ENCODE results near the gene MYRIP.
A peak's percentile ranks its signal among the peaks of the same experiment; 100 is the strongest.

Gene MYRIP

DNA sequence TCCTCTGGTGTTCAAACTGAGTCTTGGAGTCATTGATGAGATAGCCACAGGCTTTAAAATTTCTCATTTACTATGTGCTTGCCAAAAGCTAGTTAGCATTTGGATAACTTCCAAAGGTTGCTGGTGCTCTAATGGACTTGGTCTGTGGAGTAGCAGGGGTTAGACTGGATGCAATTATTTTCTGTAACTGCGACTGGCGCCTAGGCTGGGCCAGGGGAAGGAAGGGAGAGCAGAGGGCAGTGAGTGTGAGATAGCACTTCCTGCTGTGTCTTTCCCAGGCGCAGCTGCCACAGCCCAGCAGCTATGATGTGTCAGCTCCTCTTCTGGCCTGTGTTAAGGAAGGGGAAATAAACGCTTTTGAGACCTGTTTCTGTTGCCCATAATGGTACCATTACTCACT lies 98.6 kb downstream of the MYRIP start:
- Histone ChIP-seq H3K4me1 (peaks cover 0 to 8% (median 0%) of the 10 kb centered on the region in 10 experiments; a peak in 2 of 20 replicates), H3K27ac (no peak overlapping the region)

DNA sequence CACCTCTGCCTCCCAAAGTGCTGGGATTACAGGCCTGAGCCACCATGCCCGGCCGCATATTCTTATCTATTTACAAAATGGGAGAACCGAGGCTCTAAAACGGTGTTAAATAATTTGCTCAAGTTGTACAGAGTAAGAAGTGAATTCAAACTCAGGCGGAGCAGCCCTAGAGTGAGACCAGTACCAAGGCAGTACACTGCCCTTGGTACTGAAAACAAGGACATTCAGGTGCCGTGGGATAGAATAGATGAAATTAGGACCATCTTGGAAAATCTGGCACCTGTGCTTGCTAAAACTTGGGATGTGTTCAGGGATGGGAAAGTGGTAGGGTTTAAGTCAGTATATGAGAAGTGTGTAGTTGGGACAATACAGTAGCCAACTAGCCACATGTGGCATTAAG lies 100.7 kb downstream of the MYRIP start:
- Histone ChIP-seq H3K9me3 (replicated peaks in 1 of 11) (no peaks in the 10 kb centered on the region), H3K27ac (no peak overlapping the region), H3K9ac (no peak overlapping the region), H3K4me3 (no peak overlapping the region), H3K4me2 (no peak overlapping the region), H4K20me1 (no peaks in the 10 kb centered on the region), H3K36me3 (no peaks in the 10 kb centered on the region), H3K4me1 (peaks cover 0 to 8% (median 0%) of the 10 kb centered on the region in 10 experiments; a peak in 2 of 20 replicates), H3K27me3 (no peaks in the 10 kb centered on the region)
- TF ChIP-seq Cebpa-rat (IDR thresholded peaks at IDR 0.05) = no peak

More for the DNA sequence above, 98.6 kb downstream of the MYRIP start:
- no peaks in the 10 kb centered on the region for H3K36me3 ChIP-seq
- TF ChIP-seq Cebpa-rat (IDR thresholded peaks at IDR 0.05) = no peak
- H4K20me1 ChIP-seq = no peaks in the 10 kb centered on the region
- peak overlapping the region in 1 of 11 experiments; percentile 5; a peak in 1 of 22 replicates for H3K4me2 ChIP-seq
- H3K27me3 ChIP-seq = no peaks in the 10 kb centered on the region
- no peaks in the 10 kb centered on the region for H3K9me3 ChIP-seq (replicated peaks in 1 of 11)
- H3K4me3 ChIP-seq = no peak overlapping the region
- H3K9ac ChIP-seq = no peak overlapping the region

DNA sequence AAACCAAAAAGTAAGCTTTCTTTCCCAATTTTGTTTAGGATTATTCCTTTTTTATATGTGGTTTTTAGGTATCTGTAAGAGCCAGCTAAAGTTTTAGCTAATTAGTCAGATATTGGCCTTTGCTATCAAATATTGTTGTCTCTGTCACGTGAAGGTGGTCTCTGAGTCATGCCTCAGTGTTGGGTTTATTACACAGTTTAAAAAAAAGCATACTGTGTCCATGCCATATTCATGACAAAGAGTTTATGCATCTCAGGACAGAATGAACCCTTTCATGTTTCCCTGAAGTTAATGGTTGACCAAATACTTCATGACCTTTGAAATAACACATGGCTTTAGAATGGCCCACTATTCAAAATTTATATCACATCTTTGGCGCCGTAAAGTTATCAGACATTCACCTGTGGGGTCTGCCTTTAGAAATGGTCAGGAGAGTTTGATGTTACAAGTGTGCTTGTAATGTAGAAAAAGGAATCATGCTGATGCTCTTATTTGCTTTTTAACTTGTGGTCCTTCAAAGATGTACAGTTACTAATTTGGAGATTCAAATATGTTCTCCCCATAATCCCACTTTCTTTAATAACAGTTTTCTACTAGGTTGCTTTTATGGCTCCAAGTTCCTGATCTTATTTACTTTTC lies 101.5 kb downstream of the MYRIP start:
- H3K4me1 ChIP-seq = peaks cover 0 to 8% (median 0%) of the 10 kb centered on the region in 10 experiments; a peak in 2 of 20 replicates
- no peak overlapping the region for H3K27ac ChIP-seq
- H3K9ac ChIP-seq = no peak overlapping the region
- no peak overlapping the region for H3K4me3 ChIP-seq
- no peaks in the 10 kb centered on the region for H3K9me3 ChIP-seq (replicated peaks in 1 of 11)
- H3K27me3 ChIP-seq = no peaks in the 10 kb centered on the region
- no peak for TF ChIP-seq Cebpa-rat (IDR thresholded peaks at IDR 0.05)
- no peaks in the 10 kb centered on the region for H4K20me1 ChIP-seq
- no peak overlapping the region for H3K4me2 ChIP-seq
- H3K36me3 ChIP-seq = no peaks in the 10 kb centered on the region

DNA sequence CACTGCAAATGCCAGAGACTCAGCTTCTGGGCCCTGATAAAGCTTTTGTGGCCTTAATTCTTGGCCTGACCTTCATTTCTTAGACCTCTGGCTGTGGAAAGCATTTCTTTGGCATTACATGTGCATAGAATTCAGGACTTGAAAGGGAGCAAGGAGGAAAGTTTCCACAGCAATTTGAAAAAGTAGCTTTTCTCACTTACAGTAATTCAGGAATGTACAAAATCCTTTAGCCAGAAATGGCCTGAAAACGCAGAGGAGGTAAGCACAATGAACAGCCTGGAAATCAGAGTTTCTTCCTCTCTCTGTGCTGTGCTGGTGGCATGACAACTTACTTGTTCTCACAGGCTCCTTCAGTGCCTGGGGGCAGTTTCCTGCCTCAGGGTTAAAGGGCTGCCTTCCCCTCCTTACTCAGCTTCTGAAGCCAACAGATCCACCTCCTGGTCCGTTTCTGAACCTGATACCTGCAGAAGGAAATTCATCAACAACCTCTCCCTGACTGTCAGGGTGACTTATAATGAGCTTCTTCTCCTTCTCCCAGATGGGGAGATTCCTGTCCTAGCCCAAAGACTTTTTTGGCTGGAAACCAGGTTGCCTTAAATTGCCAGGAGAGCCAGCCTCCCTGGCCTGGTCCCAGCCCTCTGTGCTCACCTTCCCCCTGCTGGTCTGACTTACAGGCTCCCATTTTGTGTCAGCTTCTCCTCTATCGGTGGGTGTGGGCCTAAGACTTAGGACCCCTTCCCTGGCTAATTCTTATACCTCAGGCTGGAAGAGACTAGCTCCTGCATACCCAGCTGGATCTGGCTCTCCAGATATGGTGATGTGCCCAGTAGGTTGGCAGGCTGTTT lies 102.3 kb downstream of the MYRIP start:
- no peaks in the 10 kb centered on the region for H3K27me3 ChIP-seq
- H3K9me3 ChIP-seq (replicated peaks in 1 of 11) = no peaks in the 10 kb centered on the region
- no peak overlapping the region for H3K9ac ChIP-seq
- H3K4me1 ChIP-seq = peaks cover 0 to 8% (median 0%) of the 10 kb centered on the region in 10 experiments; a peak in 2 of 20 replicates
- TF ChIP-seq Cebpa-rat (IDR thresholded peaks at IDR 0.05) = no peak
- no peak overlapping the region for H3K27ac ChIP-seq
- no peaks in the 10 kb centered on the region for H4K20me1 ChIP-seq
- no peak overlapping the region for H3K4me3 ChIP-seq
- H3K36me3 ChIP-seq = no peaks in the 10 kb centered on the region
- H3K4me2 ChIP-seq = no peak overlapping the region

DNA sequence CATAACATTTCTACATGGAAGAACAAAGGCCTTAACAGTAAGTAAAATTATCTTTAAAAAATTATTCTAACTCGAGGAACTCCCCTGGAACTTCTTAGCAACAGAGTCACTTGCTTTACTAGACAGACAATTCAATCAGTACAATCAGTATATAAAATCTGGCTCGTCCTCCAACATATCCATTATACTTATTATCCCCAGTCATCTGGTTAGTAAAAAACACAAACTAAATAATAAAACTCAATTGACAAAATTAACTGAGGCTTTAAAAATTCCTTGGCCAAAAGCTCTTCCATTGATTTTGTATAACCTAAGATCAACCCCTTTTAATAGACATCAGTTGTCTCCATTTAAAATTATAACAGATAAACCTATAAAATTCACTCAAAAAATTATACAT lies 105.6 kb downstream of the MYRIP start:
- H3K4me3 ChIP-seq = no peak overlapping the region
- no peak overlapping the region for H3K4me2 ChIP-seq
- 0 out of 20 replicates have a peak, but pooled peaks cover 0 to 6% (median 0%) of the 10 kb centered on the region in 10 experiments for H3K4me1 ChIP-seq
- no peak for TF ChIP-seq Cebpa-rat (IDR thresholded peaks at IDR 0.05)
- H3K27ac ChIP-seq = no peak overlapping the region
- H4K20me1 ChIP-seq = no peaks in the 10 kb centered on the region
- H3K9ac ChIP-seq = no peak overlapping the region
- H3K36me3 ChIP-seq = no peaks in the 10 kb centered on the region
- H3K9me3 ChIP-seq (replicated peaks in 1 of 11) = no peaks in the 10 kb centered on the region
- H3K27me3 ChIP-seq = no peaks in the 10 kb centered on the region

DNA sequence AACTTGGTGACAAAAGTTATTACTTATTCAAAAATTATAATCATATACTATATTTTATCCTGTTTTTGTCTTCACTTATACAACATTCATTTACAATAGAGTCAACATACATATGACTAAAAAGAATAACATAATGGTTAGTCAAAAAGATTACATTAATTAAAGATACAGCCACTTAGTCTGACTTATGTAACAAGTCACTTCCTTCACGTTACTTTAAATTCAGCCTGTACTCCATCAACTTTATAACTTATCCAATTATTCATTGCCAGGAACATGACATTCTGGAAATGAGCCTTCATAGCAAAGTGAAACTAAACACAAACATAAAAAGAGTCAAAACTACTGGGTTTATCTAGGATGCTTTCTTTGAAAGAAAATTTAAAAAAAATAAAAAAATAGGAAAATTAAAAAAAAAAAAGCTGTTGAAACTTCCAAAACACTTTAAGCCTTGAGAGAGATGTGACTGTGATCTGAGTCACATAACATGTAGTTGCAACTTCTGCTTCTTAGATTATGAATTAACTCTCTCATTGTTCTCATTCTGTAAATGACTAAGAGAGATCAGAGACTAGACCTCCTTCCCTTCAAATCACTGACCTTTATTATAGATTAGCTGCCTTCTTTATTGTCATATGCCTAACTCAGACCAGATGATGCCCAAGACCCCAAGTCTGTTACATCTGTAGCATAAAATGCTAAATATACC lies 107.8 kb downstream of the MYRIP start:
- Histone ChIP-seq H3K9ac (no peak overlapping the region), H3K27ac (no peak overlapping the region), H3K4me3 (no peak overlapping the region), H3K4me1 (0 out of 20 replicates have a peak, but pooled peaks cover 0 to 6% (median 0%) of the 10 kb centered on the region in 10 experiments), H3K4me2 (no peak overlapping the region), H3K27me3 (no peaks in the 10 kb centered on the region), H4K20me1 (no peaks in the 10 kb centered on the region), H3K36me3 (no peaks in the 10 kb centered on the region), H3K9me3 (replicated peaks in 1 of 11) (no peaks in the 10 kb centered on the region)
- TF ChIP-seq Cebpa-rat (IDR thresholded peaks at IDR 0.05) = no peak

DNA sequence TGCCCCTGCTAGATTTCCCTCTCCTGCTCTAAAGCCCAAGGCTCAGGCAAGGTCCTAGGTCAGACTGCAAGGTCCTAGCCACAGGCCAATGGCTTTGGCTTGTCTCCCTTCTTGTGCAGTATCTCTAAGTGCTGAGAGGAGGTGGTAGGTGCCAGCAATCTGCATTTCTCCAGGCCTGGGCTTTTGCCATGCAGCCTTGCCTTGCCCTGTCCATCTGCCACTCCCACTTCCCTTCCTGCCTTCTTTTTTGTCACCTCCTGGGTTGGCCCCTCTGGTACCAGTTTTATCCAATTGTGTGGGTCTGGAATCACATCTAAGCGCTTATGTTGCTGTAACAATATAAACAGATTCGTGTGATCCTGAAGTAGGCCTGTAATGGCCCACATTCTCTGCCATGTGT lies 109.9 kb downstream of the MYRIP start:
- no peak for TF ChIP-seq Cebpa-rat (IDR thresholded peaks at IDR 0.05)
- no peak overlapping the region for H3K4me2 ChIP-seq
- H4K20me1 ChIP-seq = no peaks in the 10 kb centered on the region

DNA sequence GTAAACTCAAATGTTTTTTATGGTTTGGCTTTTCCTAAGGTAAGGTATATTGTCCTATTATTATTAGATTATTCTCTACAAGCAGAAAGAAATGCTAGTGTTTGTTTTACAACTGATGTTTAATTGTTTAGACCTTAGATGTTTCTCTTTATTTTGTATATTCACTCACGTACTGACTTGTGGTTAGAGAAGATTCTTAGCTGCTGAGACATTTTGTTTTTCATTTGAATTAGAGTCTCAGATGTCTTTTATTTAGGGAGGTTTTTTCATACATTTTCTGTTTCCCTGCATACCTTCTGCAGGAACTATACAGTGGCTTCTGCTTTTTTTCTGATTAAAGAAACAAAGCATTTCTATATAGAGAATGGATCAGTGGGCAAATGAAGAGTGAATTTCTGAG lies 110.9 kb downstream of the MYRIP start:
- no peak overlapping the region for H3K9ac ChIP-seq
- H3K27me3 ChIP-seq = no peaks in the 10 kb centered on the region
- H3K4me3 ChIP-seq = no peak overlapping the region
- H4K20me1 ChIP-seq = no peaks in the 10 kb centered on the region
- TF ChIP-seq Cebpa-rat (IDR thresholded peaks at IDR 0.05) = no peak
- no peaks in the 10 kb centered on the region for H3K36me3 ChIP-seq
- H3K9me3 ChIP-seq (replicated peaks in 1 of 11) = peaks cover 0 to 5% (median 2%) of the 10 kb centered on the region in 11 experiments; a peak in 12 of 22 replicates
- H3K4me2 ChIP-seq = no peak overlapping the region
- H3K4me1 ChIP-seq = 0 out of 20 replicates have a peak, but pooled peaks cover 0 to 6% (median 0%) of the 10 kb centered on the region in 10 experiments
- H3K27ac ChIP-seq = no peak overlapping the region

More for the DNA sequence above, 109.9 kb downstream of the MYRIP start:
- no peaks in the 10 kb centered on the region for H3K36me3 ChIP-seq
- H3K27me3 ChIP-seq = no peaks in the 10 kb centered on the region
- H3K9ac ChIP-seq = no peak overlapping the region
- H3K9me3 ChIP-seq (replicated peaks in 1 of 11) = peaks cover 0 to 2% (median 0%) of the 10 kb centered on the region in 11 experiments; a peak in 1 of 22 replicates
- H3K27ac ChIP-seq = no peak overlapping the region
- H3K4me3 ChIP-seq = no peak overlapping the region
- H3K4me1 ChIP-seq = 0 out of 20 replicates have a peak, but pooled peaks cover 0 to 6% (median 0%) of the 10 kb centered on the region in 10 experiments

DNA sequence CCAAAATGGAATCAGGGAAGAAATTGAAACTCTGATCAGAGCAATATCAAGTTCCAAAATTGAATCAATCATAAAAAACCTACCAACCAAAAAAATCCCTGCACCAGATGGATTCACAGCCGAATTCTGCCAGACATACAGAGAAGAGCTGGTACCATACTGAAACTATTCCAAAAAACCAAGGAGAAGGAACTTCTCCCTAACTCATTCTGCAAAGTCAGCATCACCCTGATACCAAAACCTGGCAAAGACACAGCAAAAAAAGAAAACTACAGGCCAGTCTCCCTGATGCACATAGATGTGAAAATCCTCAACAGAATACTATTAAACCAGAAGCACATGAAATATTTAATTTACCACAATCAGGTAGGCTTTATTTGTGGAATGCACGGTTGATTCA lies 118.1 kb downstream of the MYRIP start:
- TF ChIP-seq Cebpa-rat (IDR thresholded peaks at IDR 0.05) = no peak
- no peak overlapping the region for H3K9ac ChIP-seq
- no peaks in the 10 kb centered on the region for H4K20me1 ChIP-seq
- H3K4me3 ChIP-seq = no peak overlapping the region
- H3K4me1 ChIP-seq = peaks cover 0 to 4% (median 0%) of the 10 kb centered on the region in 10 experiments; a peak in 1 of 20 replicates
- no peaks in the 10 kb centered on the region for H3K27me3 ChIP-seq
- no peaks in the 10 kb centered on the region for H3K36me3 ChIP-seq
- no peak overlapping the region for H3K27ac ChIP-seq
- H3K9me3 ChIP-seq (replicated peaks in 1 of 11) = peaks cover 0 to 22% (median 17%) of the 10 kb centered on the region in 11 experiments; a peak in 16 of 22 replicates
- no peak overlapping the region for H3K4me2 ChIP-seq
